Common myeloid progenitor, CD34-positive (primary cell): ENCODE results near the gene RSAD1.

ENCODE experiments used
- CTCF ChIA-PET: fragments of 350-600 bp; sonication (Branson Sonifier 250); formaldehyde crosslinking; loops from one replicate; lab custom pipeline; 2021; ENCODE audit warnings: antibody characterized with exemption; lab: Charles Lee
- POLR2A ChIA-PET: fragments of 350-600 bp; sonication (Branson Sonifier 250); formaldehyde crosslinking; loops from one replicate; lab custom pipeline; 2021; ENCODE audit warnings: antibody characterized with exemption; lab: Charles Lee
- DNase-seq, 3 donors: peaks; one replicate each; pipeline versions ENCODE4 v3.0.0 to v3.0.0-alpha.2; 2013
- H3K27ac ChIP-seq, 2 experiments: 1 replicate in 1 of 2; 2 replicates in 1 of 2; pipeline ENCODE4 v1.7.0; 2013; ENCODE audit warnings: inconsistent platforms in 2 of 2, low read length in 2 of 2, mild to moderate bottlenecking in 2 of 2, low read depth in 1 of 2, moderate library complexity in 1 of 2; ENCODE audit not compliant: severe bottlenecking in 2 of 2, insufficient read depth in 1 of 2, poor library complexity in 1 of 2
- H3K27me3 ChIP-seq, 5 experiments: replicated peaks in 2 of 5; 1 replicate in 3 of 5; 2 replicates in 2 of 5; pipeline versions ENCODE4 v1.6.1 to v1.7.0; 2013; ENCODE audit warnings: low read length in 4 of 5, mild to moderate bottlenecking in 2 of 5, moderate library complexity in 2 of 5, inconsistent platforms in 1 of 5; ENCODE audit not compliant: insufficient read depth in 5 of 5, control insufficient read depth in 4 of 5
- H3K36me3 ChIP-seq, 4 experiments: 1 replicate in 2 of 4; 2 replicates in 2 of 4; pipeline versions ENCODE4 v1.6.1 to v1.7.0; 2013; ENCODE audit warnings: low read length in 3 of 4, control low read depth in 1 of 4, mild to moderate bottlenecking in 1 of 4; ENCODE audit not compliant: control insufficient read depth in 4 of 4, insufficient read depth in 4 of 4
- H3K4me1 ChIP-seq, 4 experiments: 1 replicate in 3 of 4; 2 replicates in 1 of 4; pipeline versions ENCODE4 v1.6.1 to v1.7.1; 2013; ENCODE audit warnings: low read length in 3 of 4, mild to moderate bottlenecking in 3 of 4, control low read depth in 1 of 4, inconsistent platforms in 1 of 4, moderate library complexity in 1 of 4; ENCODE audit not compliant: control insufficient read depth in 4 of 4, insufficient read depth in 4 of 4; ENCODE audit errors: control extremely low read depth in 1 of 4
- H3K4me3 ChIP-seq, 7 experiments: 1 replicate in 4 of 7; 2 replicates in 3 of 7; pipeline versions ENCODE4 v1.5.1 to v1.7.0; 2013; ENCODE audit warnings: mild to moderate bottlenecking in 7 of 7, low read length in 6 of 7, moderate library complexity in 6 of 7, inconsistent platforms in 2 of 7, low read depth in 2 of 7, control low read depth in 1 of 7; ENCODE audit not compliant: insufficient read depth in 4 of 7, control insufficient read depth in 1 of 7; ENCODE audit errors: extremely low read depth in 1 of 7
- H3K9me3 ChIP-seq, 5 experiments: 1 replicate in 4 of 5; 2 replicates in 1 of 5; pipeline versions ENCODE4 v1.6.1 to v1.7.1; 2013; ENCODE audit warnings: low read length in 4 of 5, mild to moderate bottlenecking in 2 of 5, inconsistent platforms in 1 of 5, low read depth in 1 of 5, moderate library complexity in 1 of 5; ENCODE audit not compliant: control insufficient read depth in 4 of 5, insufficient read depth in 2 of 5; ENCODE audit errors: control extremely low read depth in 1 of 5
- WGBS: methylation state at CpG from one replicate; pipeline ENCODE4 v1.1.5; 2013; ENCODE audit not compliant: insufficient coverage; 5-methylcytosine and 5-hydroxymethylcytosine counted together

RSAD1 gene

GRCh38 chr17:50517504-50518383 is 39.1 kb downstream of the RSAD1 start:
- ChIA-PET CTCF (interaction anchor here (1.2 to 1.4 kb wide), 2 partner anchors 16 to 17 kb away, joined by 3 to 4 read pairs; no protein-coding TSS in a partner anchor), POLR2A (no interaction called here)
- DNase-seq, result no peak
- peaks cover 0 to 3% (median 0%) of the 10 kb centered on the region in 4 experiments for H3K36me3 ChIP-seq
- no peak overlapping the region for H3K27ac ChIP-seq
- H3K27me3 ChIP-seq, result peaks cover 0 to 2% (median 0%) of the 10 kb centered on the region in 5 experiments
- no peaks in the 10 kb centered on the region for H3K9me3 ChIP-seq
- H3K4me1 ChIP-seq, result no peaks in the 10 kb centered on the region
- WGBS, result 87% methylated on average over 7 of the region's 8 CpGs
- H3K4me3 ChIP-seq, result no peak overlapping the region

GRCh38 chr17:50518384-50519023 is 39.8 kb downstream of the RSAD1 start:
- no peak overlapping the region for H3K4me3 ChIP-seq
- DNase-seq, result no peak
- no peak overlapping the region for H3K27ac ChIP-seq
- H3K36me3 ChIP-seq, result peaks cover 0 to 3% (median 0%) of the 10 kb centered on the region in 4 experiments
- H3K9me3 ChIP-seq, result no peaks in the 10 kb centered on the region
- POLR2A ChIA-PET, result no interaction called here
- CTCF ChIA-PET, result interaction anchor here (1.4 kb wide), 1 partner anchor 17 kb away, joined by 4 read pairs; no protein-coding TSS in a partner anchor
- H3K4me1 ChIP-seq, result no peaks in the 10 kb centered on the region
- 90% methylated on average over 12 of the region's 13 CpGs for WGBS
- peaks cover 0 to 2% (median 0%) of the 10 kb centered on the region in 5 experiments for H3K27me3 ChIP-seq

GRCh38 chr17:50519141-50519834 is 40.6 kb downstream of the RSAD1 start:
- H3K27me3 ChIP-seq, result peaks cover 0 to 4% (median 0%) of the 10 kb centered on the region in 5 experiments
- no peak overlapping the region for H3K27ac ChIP-seq
- no peaks in the 10 kb centered on the region for H3K4me1 ChIP-seq
- no peak for DNase-seq
- ChIA-PET POLR2A (no interaction called here), CTCF (interaction anchor here (1.4 to 1.7 kb wide), 2 partner anchors 12 to 18 kb away, joined by 3 to 4 read pairs; no protein-coding TSS in a partner anchor)
- WGBS, result 87% methylated on average over 5 of the region's 8 CpGs
- H3K9me3 ChIP-seq, result no peaks in the 10 kb centered on the region
- no peak overlapping the region for H3K4me3 ChIP-seq
- H3K36me3 ChIP-seq, result peaks cover 0 to 3% (median 0%) of the 10 kb centered on the region in 4 experiments

GRCh38 chr17:50520483-50520882 is 41.8 kb downstream of the RSAD1 start:
- ChIA-PET POLR2A (no interaction called here), CTCF (interaction anchor here (1.0 to 1.7 kb wide), 4 partner anchors 9 to 30 kb away, joined by 3 to 4 read pairs (median 4); no protein-coding TSS in a partner anchor)
- peaks cover 0 to 3% (median 0%) of the 10 kb centered on the region in 4 experiments for H3K36me3 ChIP-seq
- peaks cover 0 to 4% (median 0%) of the 10 kb centered on the region in 5 experiments for H3K27me3 ChIP-seq
- no peaks in the 10 kb centered on the region for H3K9me3 ChIP-seq
- DNase-seq, result no peak
- no peak overlapping the region for H3K27ac ChIP-seq
- no peaks in the 10 kb centered on the region for H3K4me1 ChIP-seq
- no peak overlapping the region for H3K4me3 ChIP-seq
- 71% methylated on average over 1 of the region's 2 CpGs for WGBS

- CTCF ChIA-PET, result interaction anchor here (1.0 to 1.4 kb wide), 3 partner anchors 9 to 29 kb away, joined by 4 to 8 read pairs (median 4); no protein-coding TSS in a partner anchor
- Histone ChIP-seq H3K9me3 (no peaks in the 10 kb centered on the region), H3K27me3 (peaks cover 0 to 4% (median 0%) of the 10 kb centered on the region in 5 experiments), H3K4me3 (no peak overlapping the region), H3K4me1 (no peaks in the 10 kb centered on the region), H3K27ac (no peak overlapping the region), H3K36me3 (peaks cover 0 to 3% (median 0%) of the 10 kb centered on the region in 4 experiments)
- no peak for DNase-seq
- POLR2A ChIA-PET, result no interaction called here
- 88% methylated on average over 2 of the region's 2 CpGs for WGBS
These were observed 42.9 kb downstream of the RSAD1 start for GRCh38 chr17:50521514-50521913.

GRCh38 chr17:50522766-50523165 is 44.1 kb downstream of the RSAD1 start:
- Histone ChIP-seq H3K9me3 (no peaks in the 10 kb centered on the region), H3K4me1 (peaks cover 0 to 9% (median 7%) of the 10 kb centered on the region in 4 experiments), H3K4me3 (no peak overlapping the region), H3K27me3 (peaks cover 0 to 4% (median 0%) of the 10 kb centered on the region in 5 experiments), H3K27ac (no peak overlapping the region), H3K36me3 (peaks cover 0 to 3% (median 0%) of the 10 kb centered on the region in 4 experiments)
- 97% methylated on average over 10 of the region's 10 CpGs for WGBS
- ChIA-PET CTCF (no interaction called here), POLR2A (no interaction called here)
- DNase-seq, result no peak
